GM12874 (cell line): ENCODE measurements around the gene DOCK2.

Experiments used
- CTCF ChIP-seq: IDR thresholded peaks from 2 replicates; pipeline ENCODE4 v1.5.1; 2011; ENCODE audit warnings: low read depth, mild to moderate bottlenecking, control low read depth, low read length, moderate library complexity; ENCODE audit not compliant: insufficient read depth

DOCK2 gene

GRCh38 chr5:170034231-170034630 lies 397.2 kb downstream of the DOCK2 start:
- TF ChIP-seq CTCF: no peak

- no peak for TF ChIP-seq CTCF
Observed at GRCh38 chr5:170038241-170038640, 401.2 kb downstream of the DOCK2 start.

- TF ChIP-seq CTCF: no peak
Observed at GRCh38 chr5:170039830-170040229, 402.8 kb downstream of the DOCK2 start.

- no peak for TF ChIP-seq CTCF
Observed at GRCh38 chr5:170046241-170046640, 409.2 kb downstream of the DOCK2 start.

GRCh38 chr5:170049713-170050112 lies 412.6 kb downstream of the DOCK2 start:
- no peak for TF ChIP-seq CTCF

GRCh38 chr5:170053896-170054295 lies 416.8 kb downstream of the DOCK2 start:
- TF ChIP-seq CTCF: no peak

- TF ChIP-seq CTCF: no peak
Observed at GRCh38 chr5:170055606-170056005, 418.5 kb downstream of the DOCK2 start.
